Stimulated activated CD4-positive, alpha-beta T cell treated with anti-CD3 and anti-CD28 coated beads, Interleukin-1b, Interleukin-23, amount 100 ng/mL, for 1 hour (primary cell): ENCODE data around the gene MZF1.
"Not testable (repeated sequence)": the region's sequence is repeated elsewhere in the genome, so short reads cannot be mapped to it uniquely, and the experiment has no call there.

Experiments
- DNase-seq, 2 donors: peaks; one replicate each; pipeline ENCODE4 v3.0.0-alpha.2; 2020; ENCODE audit warnings: low read depth in 2 of 2

The MZF1 gene

DNA sequence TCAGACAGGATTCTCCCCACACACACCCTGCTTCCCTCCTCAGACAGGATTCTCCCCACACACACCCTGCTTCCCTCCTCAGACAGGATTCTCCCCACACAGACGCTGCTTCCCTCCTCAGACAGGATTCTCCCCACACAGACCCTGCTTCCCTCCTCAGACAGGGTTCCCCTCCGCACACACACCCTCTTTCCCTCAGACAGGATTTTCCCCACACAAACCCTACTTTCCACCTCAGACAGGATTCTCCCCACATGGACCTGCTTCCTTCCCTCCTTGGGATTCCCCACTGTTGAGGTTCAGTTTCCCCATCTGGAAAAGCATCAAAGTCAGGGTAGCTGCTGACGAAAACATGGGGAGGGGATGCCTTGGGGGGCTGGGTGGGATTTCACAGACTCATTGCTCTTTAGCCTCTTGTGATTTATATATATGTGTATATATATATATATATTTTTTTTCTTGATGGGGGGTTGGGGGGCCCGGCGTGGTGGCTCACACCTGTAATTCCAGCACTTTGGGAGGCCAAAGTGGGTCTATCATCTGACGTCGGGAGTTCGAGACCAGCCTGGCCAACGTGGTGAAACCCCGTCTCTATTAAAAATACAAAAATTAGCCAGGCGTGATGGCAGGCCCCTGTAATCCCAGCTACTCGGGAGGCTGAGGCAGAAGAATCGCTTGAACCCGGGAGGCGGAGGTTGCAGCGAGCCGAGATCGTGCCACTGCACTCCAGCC, 30.3 kb downstream of the MZF1 start:
- DNase-seq, result not testable (repeated sequence)

DNA sequence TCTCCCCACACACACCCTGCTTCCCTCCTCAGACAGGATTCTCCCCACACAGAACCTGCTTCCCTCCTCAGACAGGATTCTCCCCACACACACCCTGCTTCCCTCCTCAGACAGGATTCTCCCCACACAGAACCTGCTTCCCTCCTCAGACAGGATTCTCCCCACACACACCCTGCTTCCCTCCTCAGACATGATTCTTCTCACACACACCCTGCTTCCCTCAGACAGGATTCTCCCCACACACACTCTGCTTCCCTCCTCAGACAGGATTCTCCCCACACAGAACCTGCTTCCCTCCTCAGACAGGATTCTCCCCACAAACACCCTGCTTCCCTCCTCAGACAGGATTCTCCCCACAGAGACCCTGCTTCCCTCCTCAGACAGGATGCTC, 34.0 kb downstream of the MZF1 start:
- not testable (repeated sequence) for DNase-seq

DNA sequence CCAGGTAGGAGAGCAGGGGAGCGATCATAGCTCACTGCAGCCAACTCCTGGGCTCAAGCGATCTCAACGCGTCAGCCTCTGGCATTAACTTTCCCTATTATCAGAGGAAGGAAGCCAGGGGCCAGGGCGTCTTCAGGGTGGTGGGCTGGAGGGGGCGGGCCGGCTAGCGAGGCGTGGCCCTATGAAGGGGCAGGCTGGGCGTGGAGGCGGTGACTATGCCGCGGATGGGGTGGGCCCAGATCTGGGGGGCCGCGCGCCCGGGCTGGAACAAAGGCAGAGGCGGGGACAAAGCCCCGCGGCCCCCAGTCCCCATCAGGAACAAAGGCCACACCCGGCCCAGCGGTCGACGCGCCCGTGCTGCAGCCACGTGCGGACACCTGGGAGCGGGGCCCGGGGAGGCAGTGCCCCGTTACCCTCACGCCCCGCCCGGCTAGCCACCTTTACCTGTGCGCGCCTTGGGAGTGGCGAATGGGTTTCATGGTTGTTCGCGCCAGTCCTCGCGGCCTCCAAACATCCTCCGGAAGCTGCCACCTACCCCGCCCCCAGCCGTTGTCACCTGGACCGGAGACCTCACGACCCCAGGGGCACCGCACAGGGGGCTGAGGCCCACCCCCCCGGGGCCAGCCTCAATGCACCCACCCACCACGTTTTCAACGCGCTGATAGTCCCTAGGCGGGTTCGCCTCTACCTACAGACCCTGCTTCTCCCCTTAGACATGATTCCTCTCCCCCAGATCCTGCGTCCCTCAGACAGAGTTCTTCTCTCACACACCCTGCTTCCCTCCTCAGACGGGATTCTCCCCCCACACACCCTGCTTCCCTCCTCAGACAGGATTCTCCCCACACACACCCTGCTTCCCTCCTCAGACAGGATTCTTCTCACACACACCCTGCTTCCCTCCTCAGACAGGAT, 34.6 kb downstream of the MZF1 start:
- DNase-seq, result no peak

DNA sequence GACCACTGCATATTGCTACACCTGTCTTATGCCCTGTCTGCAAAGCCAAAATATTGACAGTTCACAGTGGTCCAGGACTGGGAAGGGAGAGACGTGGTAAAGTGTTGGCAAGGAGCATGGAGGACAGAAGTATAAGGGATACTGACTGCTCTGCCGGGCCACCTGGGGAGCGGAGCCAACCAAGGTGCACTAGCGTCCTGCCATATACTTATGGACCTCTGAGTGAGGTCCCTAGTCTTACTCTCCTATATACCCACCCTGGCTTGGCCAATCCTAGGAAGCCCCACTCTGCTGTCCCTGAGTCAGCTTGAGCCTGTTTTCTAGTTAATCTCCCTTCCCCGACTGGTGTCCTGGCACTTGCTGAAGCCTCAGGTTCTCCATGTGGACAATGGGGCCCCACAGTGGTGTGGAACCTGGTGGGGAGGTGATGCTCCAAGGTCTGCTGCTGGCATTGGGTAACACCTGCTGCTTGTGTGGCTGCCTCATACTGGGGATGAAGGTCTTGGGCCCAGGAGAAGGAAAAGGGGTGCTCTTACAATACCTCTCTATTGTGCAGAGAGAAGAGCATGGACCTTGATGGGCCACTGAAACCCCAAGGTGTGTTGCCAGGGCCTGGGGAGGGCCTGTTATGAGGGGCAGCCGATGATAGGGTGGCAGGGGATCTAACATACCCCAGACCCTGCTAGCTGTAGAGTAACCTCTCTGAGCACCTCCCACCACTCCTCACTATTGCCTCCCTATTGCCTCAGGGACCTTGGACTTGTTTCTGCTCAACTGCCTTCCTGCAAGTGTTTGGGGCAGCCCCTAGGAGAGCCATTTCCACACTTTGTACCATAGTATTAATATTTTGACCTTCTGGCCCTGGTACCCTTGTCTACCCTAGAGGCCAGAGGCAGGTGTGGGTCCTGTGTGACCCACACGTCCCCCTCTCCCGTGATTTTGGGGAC, 36.0 kb downstream of the MZF1 start:
- no peak for DNase-seq

DNA sequence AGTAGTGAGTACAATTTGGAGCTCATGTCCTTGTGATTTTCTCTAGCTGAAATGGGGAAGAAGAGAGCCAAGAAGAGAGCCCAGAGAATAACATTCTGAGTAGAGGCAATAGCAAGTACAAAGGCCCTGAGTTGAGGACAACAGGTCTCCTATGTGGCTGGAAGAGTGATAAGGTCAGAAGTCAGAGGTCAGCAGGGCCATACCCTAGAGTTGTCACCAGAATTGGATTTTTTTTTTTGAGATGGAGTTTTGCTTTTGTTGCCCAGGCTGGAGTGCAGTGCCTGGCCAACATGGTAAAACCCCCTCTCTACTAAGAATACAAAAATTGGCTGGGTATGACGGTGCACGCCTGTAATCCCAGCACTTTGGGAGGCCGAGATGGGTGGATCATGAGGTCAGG, 37.3 kb downstream of the MZF1 start:
- DNase-seq, result no peak

DNA sequence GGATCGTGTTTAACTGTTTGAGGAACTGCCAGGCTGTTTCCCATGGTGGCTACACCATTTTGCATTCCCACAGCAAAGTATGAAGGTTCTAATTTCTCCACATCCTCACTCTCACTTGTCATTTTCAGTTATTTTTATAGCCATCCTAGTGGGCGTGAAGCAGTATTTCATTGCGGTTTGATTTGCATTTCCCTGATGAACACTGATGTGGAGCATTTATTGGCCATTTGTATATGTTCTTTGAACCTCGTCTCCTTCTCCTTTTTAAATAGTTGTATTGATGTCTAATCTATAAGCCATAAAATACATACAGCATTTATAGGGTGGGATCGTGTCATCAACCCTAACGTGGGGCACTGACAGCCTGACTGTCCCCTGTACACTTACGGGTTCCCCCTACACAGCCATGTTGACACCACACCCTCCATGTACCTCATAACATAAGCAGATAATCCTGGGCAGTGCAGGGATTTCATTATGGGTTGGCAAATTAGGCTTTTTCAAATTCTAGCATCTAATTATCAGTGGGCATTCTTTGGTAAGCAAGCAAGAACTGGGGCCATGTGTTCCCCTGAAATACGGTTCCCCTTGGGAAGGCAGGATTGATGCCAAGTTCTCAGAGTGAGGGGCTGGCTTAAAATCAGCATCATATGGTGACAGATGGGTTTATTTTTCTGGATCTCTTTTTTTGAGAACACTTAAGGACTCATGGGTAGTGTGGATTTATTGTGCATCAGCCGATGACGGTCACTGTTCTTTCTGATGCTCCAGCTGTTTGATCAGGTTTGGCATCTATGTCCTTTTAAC, 41.9 kb downstream of the MZF1 start:
- DNase-seq, result no peak

DNA sequence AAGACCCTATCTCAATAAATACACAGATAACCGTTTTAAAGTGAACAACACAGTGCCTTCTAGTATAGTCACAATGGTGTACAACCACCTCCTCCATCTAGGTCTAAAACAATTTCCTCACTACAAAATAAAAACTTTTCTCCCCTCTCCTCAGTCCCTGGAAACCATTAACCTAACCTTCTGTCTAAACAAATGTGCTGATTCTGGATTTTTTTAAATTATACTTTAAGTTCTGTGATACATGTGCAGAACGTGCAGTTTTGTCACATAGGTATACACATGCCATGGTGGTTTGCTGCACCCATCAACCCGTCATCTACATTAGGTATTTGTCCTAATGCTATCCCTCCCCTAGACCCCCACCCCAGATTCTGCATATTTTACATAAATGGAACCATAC, 43.7 kb downstream of the MZF1 start:
- DNase-seq, result no peak

DNA sequence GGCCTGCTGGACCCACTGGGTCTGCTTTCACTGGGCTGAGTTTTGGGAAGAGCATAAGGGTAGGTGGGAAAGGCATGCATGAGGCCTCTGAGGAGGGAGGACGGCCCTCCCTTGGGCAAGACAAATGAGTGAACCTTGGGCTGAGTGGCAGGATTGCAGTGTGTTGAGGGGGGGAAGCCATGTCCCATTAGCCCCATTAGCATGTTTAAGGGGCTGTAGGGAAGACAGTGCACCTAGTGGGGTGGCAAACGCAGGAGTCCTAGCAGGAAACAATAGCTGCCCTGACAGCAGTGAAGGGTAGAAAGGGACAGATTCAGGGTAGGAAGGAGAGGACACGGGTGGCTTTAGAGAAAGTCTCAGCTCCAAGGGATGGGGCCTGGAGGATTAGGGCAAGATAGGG, 50.4 kb downstream of the MZF1 start:
- no peak for DNase-seq

DNA sequence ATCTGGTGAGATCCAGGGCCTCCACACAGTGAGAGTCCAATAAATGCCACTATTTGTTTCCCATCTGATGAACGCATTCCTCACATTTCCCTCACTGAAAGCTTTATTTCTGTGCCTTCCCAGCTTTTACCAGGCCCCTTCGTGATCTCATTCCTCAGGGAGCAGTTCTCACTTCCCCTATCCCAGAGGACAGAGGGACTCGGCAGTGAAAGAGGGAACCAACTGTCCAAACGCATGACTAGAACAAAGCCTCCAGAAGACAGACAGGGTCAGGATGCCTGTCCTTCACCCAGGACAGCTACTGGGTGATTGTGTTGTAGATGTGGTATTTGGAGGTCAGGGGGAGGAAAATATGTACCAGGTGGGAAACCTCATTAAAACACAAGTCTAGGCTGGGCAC, 51.5 kb downstream of the MZF1 start:
- DNase-seq, result no peak

DNA sequence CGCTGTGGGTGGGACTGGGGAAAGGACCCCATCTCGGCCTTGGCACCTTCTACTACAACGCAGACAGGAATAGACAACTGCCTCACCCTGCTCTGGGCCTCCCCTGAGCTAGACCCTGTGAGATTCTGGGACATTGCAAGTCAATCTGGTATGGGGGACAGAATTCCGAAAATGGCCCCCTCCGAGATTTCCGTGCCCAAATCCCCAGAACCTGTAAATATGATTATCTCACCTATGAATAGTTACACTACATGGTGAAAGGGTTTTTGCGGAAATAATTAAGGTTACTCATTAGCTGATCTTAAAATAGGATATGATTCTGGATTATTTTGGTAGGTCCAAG, 52.9 kb downstream of the MZF1 start:
- no peak for DNase-seq

DNA sequence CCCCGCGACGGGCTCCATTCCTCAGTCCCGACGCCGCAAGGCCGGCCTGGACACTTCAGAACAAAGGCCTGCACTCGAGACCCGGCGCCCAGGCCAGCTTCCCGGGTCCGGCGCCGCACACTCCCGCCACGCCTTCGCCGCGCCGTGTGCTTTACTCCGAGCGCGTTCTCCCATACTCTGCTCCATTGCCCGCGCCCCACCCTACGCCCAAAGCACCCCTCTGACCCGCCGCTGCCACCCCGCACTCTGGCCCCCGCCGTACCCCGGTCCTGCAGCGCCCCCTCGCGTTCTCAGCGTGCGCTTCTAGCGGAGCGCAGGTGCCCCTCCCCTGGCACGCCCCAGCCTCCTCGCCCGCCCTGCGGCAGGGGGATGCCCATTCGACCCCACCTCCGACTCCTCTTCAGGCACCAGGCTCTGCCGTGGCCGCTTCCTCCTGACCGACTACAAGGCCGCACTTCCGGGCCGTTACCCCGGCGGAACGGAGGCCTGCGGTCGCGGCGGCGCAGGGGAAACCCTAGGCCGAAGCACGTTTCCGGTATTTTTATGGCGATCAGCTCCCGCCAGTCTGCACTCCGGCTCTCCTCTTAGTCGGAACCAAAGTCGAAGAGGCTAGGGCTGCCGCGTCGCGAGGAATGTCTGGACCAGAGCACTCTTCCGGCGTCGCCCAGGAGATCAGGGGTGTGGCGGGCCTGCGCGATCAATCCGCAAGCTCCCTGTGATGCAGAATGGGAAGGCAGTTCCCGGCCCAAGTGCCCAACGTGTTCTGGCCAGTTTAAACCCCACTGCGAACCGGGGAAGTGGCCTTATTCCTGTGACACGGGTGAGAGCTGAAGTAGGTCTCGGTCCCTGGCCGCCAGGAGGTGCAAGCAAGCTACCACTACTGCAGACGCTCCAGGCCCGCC, 53.5 kb downstream of the MZF1 start, which contains the start of gene ZBTB45:
Gene ZBTB45 (minus strand): TSS at position 456 of the 902 bp plus-strand sequence. CDS start 2,137 bp downstream, outside the sequence.
- peak; percentile 68 to 81 for DNase-seq

DNA sequence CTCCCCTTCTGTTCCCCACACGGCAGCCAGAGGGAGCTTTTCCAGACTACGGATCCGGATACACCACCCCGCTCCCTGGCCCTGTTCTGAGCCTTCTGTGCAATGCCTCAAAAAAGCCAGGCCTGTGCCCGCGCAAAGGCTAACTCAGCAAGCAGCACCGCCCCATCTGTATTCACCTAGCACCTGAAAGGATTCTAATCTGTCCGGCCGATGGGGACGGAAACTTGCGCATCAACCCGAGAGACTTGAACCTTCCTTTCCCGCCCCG, 54.1 kb downstream of the MZF1 start:
- DNase-seq, result no peak

DNA sequence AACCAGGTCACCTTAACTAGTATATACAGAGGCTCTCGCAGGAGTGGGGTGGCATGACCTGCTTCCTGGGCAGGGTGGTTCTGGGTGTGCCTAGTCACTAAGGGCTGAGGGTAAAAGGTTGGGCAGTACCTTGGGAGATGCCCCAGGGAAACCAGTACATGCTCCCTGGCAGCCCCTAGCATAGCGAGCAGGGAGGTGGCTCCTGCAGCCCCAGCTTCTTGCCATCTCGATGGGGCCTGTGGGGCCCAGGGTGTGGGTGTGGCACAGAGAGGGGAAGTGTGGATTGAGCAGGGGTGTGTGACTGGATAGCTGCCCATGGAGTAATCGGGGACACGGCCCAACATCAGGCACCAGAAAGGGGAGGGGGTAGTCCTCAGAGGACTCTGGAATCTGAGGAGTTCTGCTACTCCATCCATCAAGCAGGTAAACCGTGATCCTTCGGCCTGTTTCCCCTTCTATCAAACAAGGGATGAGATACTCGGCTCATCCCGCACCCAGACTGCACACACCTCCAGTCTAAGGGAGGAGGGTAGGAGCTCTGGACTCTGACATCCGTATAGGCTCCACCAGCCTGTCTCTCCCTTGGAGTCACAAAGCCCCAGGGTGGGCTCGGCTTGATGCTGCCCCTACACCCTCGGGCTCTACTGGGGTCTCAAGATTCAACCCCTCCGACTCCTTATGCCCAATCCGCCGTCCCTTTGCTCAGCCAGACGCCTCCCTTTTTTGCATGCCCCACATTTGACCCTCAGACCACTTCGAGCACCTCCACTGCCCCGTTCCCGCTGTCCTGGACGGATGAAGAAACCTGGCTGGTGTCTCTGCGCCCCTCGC, 54.7 kb downstream of the MZF1 start:
- no peak for DNase-seq

DNA sequence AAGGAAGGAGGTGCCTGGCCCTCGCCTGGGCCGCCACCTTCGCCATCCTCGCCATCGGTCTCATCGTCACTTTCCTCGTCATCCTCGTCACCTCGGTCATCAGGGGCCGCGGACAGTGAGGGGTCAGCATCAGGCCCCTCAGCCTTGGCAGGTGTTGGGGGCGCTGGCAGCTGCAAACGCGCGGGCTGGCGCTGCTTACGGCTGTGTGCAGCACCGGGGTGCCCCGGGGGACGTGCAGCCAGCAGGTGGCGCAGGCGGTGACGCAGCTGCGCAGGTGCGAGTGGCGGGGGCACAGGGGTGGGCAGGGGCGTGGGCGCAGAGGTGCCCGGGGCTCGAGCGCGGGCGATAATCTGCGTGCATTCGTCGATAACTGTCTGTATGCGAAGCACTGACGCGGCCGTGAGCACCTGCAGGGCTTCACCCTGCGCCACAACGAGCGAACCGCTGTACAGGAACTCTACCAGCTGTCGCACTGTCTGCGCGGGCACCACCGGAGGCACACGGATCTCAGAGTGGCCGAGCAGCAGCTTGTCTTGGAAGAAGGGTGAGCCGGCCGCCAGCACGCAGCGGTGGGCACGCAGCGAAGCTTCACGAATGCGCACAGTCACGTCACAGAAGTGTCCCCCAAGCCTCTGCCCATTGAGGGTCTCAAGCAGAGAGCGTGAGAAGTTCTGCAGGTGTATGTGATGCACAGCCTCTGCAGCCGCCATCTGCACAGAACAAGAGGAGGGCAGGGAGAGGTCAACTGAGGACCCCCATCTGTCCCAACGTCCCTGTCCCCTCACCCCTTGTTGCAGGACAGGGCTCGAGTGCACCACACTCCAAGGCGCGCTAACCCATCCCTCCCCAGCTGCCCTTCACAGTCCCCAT, 55.9 kb downstream of the MZF1 start:
- no peak for DNase-seq

DNA sequence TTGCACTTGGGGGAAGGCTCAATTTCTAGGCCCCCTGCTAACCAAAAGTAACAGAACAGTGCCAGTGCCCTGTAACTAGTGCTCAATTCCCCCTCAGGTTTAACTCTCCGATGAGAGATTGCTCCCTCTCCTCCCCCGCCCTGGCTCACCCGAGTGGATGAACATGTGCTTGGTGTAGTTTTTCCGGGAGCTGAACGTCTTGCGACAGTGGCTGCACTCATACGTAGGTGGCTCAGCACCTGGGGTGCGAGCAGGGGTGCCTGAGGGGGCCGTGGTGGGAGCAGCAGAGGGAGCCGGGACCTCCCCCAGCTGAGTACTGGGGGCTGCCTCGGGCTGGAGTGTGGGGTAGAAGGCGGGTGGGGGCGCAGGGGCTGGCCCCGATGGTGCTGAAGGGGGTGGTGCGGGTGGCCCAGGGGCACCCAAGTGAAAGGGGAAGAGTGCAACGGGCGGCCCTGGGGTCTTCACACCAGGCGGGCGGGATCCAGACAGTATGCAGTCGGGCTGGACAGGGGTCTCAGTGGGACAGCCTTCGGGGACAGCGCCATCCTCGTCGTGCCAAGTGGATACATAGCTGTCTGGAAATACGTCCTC, 56.8 kb downstream of the MZF1 start:
- no peak for DNase-seq

DNA sequence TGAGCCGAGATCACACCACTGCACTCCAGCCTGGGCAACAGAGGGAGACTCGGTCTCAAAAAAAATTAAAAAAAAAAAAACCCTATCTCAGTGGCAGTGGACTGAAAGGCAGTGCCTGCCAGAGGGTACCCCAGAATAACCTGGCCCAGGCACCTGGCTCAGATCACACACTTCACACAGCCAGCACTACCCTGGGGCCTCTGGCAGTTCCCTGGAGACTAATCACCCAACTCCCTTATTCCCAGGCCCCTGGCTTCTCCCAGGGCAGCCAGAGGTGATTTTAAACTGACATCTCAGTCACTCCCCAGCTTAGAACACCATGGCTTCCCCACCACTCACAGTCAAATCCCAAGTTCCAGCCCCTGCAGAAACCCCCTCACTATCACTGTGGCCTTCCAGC, 57.9 kb downstream of the MZF1 start:
- no peak for DNase-seq

DNA sequence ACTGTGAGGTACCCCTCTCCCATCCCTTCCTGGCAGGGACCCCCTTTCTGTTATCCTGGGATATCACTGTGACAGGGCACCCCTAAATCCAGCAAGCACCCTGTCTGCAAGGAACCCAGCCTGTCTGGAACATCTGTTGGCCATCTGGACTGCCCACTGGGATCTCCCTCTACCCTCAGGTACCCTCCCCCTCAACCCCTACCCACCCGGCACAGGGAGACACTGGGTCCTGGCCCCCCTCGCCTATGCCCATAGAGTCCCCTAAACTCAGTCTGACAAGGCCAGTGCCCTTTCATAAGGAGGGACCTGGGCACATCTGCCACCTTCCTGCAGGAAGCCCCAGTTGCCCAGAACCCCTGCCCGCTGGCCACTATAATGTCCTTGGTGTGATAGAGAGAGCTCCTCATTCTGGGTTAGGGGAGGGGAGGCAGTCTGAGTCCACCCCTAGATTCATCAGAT, 58.5 kb downstream of the MZF1 start:
- no peak for DNase-seq
